ENCODE results near the gene MOAP1.

Gene MOAP1

GRCh38 chr14:93133464-93133863 is 51.2 kb downstream of the MOAP1 start:
- FAIRE-seq (no peak), DNase-seq (ENCODE audit: insufficient read length) (no peak)
- no peak for TF ChIP-seq TAF1 (IDR thresholded peaks at IDR 0.05; ENCODE audit: borderline replicate concordance, low read depth, low read length)
- no peak for TF ChIP-seq POLR2A (IDR thresholded peaks at IDR 0.05; ENCODE audit: low read depth, low read length)
- no peak for TF ChIP-seq POLR2AphosphoS5 (IDR thresholded peaks at IDR 0.05; ENCODE audit: low read depth, low read length)

- FAIRE-seq = peak; percentile 69
- TF ChIP-seq POLR2AphosphoS5 (IDR thresholded peaks at IDR 0.05; ENCODE audit: low read depth, low read length) = no peak
- TF ChIP-seq TAF1 (IDR thresholded peaks at IDR 0.05; ENCODE audit: borderline replicate concordance, low read depth, low read length) = no peak
- no peak for TF ChIP-seq POLR2A (IDR thresholded peaks at IDR 0.05; ENCODE audit: low read depth, low read length)
- DNase-seq (ENCODE audit: insufficient read length) = no peak
Observed at GRCh38 chr14:93132472-93133065, 52.1 kb downstream of the MOAP1 start.
